ENCODE data around the gene STPG2.

DNA sequence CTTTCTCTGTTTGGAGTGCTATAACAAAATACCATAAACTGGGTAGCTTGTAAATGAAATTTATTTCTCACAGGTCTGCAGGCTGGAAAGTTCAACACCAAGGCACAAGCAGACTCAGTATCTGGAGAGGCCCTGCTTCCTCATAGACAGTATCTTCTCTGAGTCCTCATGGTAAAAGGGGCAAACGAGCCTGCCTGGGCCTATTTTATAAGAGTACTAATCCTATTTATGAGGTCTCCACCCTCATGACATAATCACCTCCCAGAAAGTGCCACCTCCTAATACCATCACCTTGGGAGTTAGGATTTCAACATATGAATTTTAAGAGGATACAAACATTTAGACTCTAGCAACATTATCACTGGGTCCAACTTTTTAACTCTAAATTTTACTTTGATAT, 200.3 kb downstream of the STPG2 start:
- TF ChIP-seq, protein P1, sequence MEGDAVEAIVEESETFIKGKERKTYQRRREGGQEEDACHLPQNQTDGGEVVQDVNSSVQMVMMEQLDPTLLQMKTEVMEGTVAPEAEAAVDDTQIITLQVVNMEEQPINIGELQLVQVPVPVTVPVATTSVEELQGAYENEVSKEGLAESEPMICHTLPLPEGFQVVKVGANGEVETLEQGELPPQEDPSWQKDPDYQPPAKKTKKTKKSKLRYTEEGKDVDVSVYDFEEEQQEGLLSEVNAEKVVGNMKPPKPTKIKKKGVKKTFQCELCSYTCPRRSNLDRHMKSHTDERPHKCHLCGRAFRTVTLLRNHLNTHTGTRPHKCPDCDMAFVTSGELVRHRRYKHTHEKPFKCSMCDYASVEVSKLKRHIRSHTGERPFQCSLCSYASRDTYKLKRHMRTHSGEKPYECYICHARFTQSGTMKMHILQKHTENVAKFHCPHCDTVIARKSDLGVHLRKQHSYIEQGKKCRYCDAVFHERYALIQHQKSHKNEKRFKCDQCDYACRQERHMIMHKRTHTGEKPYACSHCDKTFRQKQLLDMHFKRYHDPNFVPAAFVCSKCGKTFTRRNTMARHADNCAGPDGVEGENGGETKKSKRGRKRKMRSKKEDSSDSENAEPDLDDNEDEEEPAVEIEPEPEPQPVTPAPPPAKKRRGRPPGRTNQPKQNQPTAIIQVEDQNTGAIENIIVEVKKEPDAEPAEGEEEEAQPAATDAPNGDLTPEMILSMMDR (IDR thresholded peaks at IDR 0.05): no peak
- no peak for TF ChIP-seq POLR2A (IDR thresholded peaks at IDR 0.05)
